ENCODE measurements around the gene CLSTN2.

The CLSTN2 gene

GRCh38 chr3:139935016-139935865, at the start of gene CLSTN2:
Gene CLSTN2, plus strand, starts transcription at chr3:139935185.
- no peak for DNase-seq (ENCODE audit: low read depth, low spot score)

- no peak for DNase-seq (ENCODE audit: low read depth, low spot score)
These were observed 47.6 kb upstream of the CLSTN2 start for GRCh38 chr3:139887431-139887830.

GRCh38 chr3:139888561-139889140, 46.3 kb upstream of the CLSTN2 start:
- DNase-seq (ENCODE audit: low read depth, low spot score) = no peak

GRCh38 chr3:139893267-139893962, 41.6 kb upstream of the CLSTN2 start:
- DNase-seq (ENCODE audit: low read depth, low spot score) = no peak

- no peak for DNase-seq (ENCODE audit: low read depth, low spot score)
These were observed 40.9 kb upstream of the CLSTN2 start for GRCh38 chr3:139893963-139894642.

GRCh38 chr3:139894643-139894989, 40.4 kb upstream of the CLSTN2 start:
- no peak for DNase-seq (ENCODE audit: low read depth, low spot score)

GRCh38 chr3:139897759-139898158, 37.2 kb upstream of the CLSTN2 start:
- DNase-seq (ENCODE audit: low read depth, low spot score) = no peak

- DNase-seq (ENCODE audit: low read depth, low spot score) = no peak
These were observed 28.6 kb upstream of the CLSTN2 start for GRCh38 chr3:139906418-139906817.

- no peak for DNase-seq (ENCODE audit: low read depth, low spot score)
These were observed 25.2 kb upstream of the CLSTN2 start for GRCh38 chr3:139909811-139910210.

- no peak for DNase-seq (ENCODE audit: low read depth, low spot score)
These were observed 18.7 kb upstream of the CLSTN2 start for GRCh38 chr3:139916271-139916670.

GRCh38 chr3:139917226-139917785, 17.7 kb upstream of the CLSTN2 start:
- no peak for DNase-seq (ENCODE audit: low read depth, low spot score)

GRCh38 chr3:139928708-139929505, 6.1 kb upstream of the CLSTN2 start:
- no peak for DNase-seq (ENCODE audit: low read depth, low spot score)

GRCh38 chr3:139930211-139930610, 4.8 kb upstream of the CLSTN2 start:
- no peak for DNase-seq (ENCODE audit: low read depth, low spot score)

GRCh38 chr3:139933766-139934165, 1.2 kb upstream of the CLSTN2 start:
- no peak for DNase-seq (ENCODE audit: low read depth, low spot score)

- DNase-seq (ENCODE audit: low read depth, low spot score) = no peak
These were observed 371 bp upstream of the CLSTN2 start for GRCh38 chr3:139934613-139935015.

GRCh38 chr3:139935866-139936817, 1.2 kb downstream of the CLSTN2 start:
- no peak for DNase-seq (ENCODE audit: low read depth, low spot score)

- DNase-seq (ENCODE audit: low read depth, low spot score) = no peak
These were observed 2.8 kb downstream of the CLSTN2 start for GRCh38 chr3:139937674-139938279.

GRCh38 chr3:139939681-139940190, 4.8 kb downstream of the CLSTN2 start:
- no peak for DNase-seq (ENCODE audit: low read depth, low spot score)

- no peak for DNase-seq (ENCODE audit: low read depth, low spot score)
These were observed 5.6 kb downstream of the CLSTN2 start for GRCh38 chr3:139940622-139941021.

Data from activated CD4-positive, CD25-positive, alpha-beta regulatory T cell treated with anti-CD3 and anti-CD28 coated beads, Interleukin-2, amount 50 U/mL, for 16 hours (primary cell).